H1 (cell line): ENCODE measurements around the gene PCF11. TPM values are rescaled to one million over a fixed set of nuclear protein-coding genes. Genes with fewer than 3 reads are reported as not detected.

Experiments
- CTCF ChIA-PET: fragments of 300-600 bp; sonication (Branson Sonifier 250); formaldehyde crosslinking; loops from one replicate; lab custom pipeline; 2021; ENCODE audit not compliant: partially characterized antibody; lab: Charles Lee
- POLR2A ChIA-PET: fragments of 300-600 bp; sonication (Branson Sonifier 250); formaldehyde crosslinking; loops from one replicate; lab custom pipeline; 2021; ENCODE audit warnings: inconsistent platforms; ENCODE audit not compliant: partially characterized antibody; lab: Charles Lee
- DNase-seq, 2 experiments: peaks; one replicate each; pipeline versions ENCODE4 v3.0.0 to v3.0.0-alpha.2; 2010 to 2022; ENCODE audit warnings: low spot score in 2 of 2, low read depth in 1 of 2, mixed read lengths in 1 of 2
- FAIRE-seq: peaks from 2 replicates; lab custom pipeline; 2011; peaks lifted over from hg19 to GRCh38; lab: Jason Lieb, UNC
- H2AFZ ChIP-seq: 2 replicates; pipeline ENCODE4 v1.8.1; 2012; ENCODE audit warnings: low read length, inconsistent platforms
- H2AK5ac ChIP-seq: 2 replicates; pipeline ENCODE4 v1.6.1; 2013; ENCODE audit warnings: low read depth, low read length
- H2BK120ac ChIP-seq: replicated peaks from 2 replicates; pipeline ENCODE3; 2013; ENCODE audit warnings: low read depth, low read length, inconsistent platforms
- H2BK12ac ChIP-seq: 2 replicates; pipeline ENCODE4 v1.6.1; 2013; ENCODE audit warnings: low read depth, low read length
- H2BK15ac ChIP-seq: 2 replicates; pipeline ENCODE4 v1.6.1; 2013; ENCODE audit warnings: low read length
- H2BK20ac ChIP-seq: 2 replicates; pipeline ENCODE4 v1.6.1; 2013; ENCODE audit warnings: low read length
- H2BK5ac ChIP-seq: 2 replicates; pipeline ENCODE4 v1.6.1; 2013; ENCODE audit warnings: low read depth, low read length
- H3K14ac ChIP-seq: 2 replicates; pipeline ENCODE4 v1.6.1; 2013; ENCODE audit warnings: inconsistent platforms; ENCODE audit not compliant: insufficient read length
- H3K18ac ChIP-seq: 2 replicates; pipeline ENCODE4 v1.6.1; 2013; ENCODE audit warnings: low read length; ENCODE audit errors: extremely low read depth
- H3K23ac ChIP-seq: 2 replicates; pipeline ENCODE4 v1.6.1; 2013; ENCODE audit warnings: inconsistent platforms; ENCODE audit not compliant: insufficient read length
- H3K23me2 ChIP-seq: 2 replicates; pipeline ENCODE4 v1.6.1; 2013; ENCODE audit warnings: low read depth, low read length
- H3K27ac ChIP-seq: 2 replicates; pipeline ENCODE4 v1.6.1; 2011; ENCODE audit warnings: low read depth, low read length, inconsistent platforms
- H3K27me3 ChIP-seq, 4 experiments: replicated peaks in 1 of 4; 1 replicate in 1 of 4; 2 replicates in 3 of 4; pipeline versions ENCODE4 v1.6.1 to v1.8.1; 2011 to 2013; ENCODE audit warnings: low read length in 3 of 4, mild to moderate bottlenecking in 3 of 4, inconsistent platforms in 2 of 4, mixed read lengths in 2 of 4, moderate library complexity in 1 of 4; ENCODE audit not compliant: control insufficient read depth in 3 of 4, insufficient read depth in 3 of 4; ENCODE audit errors: extremely low read depth in 1 of 4
- H3K36me3 ChIP-seq, 4 experiments: 2 replicates each; pipeline versions ENCODE4 v1.6.1 to v1.8.1; 2011 to 2013; ENCODE audit warnings: mild to moderate bottlenecking in 4 of 4, low read length in 3 of 4, moderate library complexity in 2 of 4, control low read depth in 1 of 4, inconsistent platforms in 1 of 4; ENCODE audit not compliant: insufficient read depth in 4 of 4, control insufficient read depth in 2 of 4
- H3K4ac ChIP-seq: replicated peaks from 2 replicates; pipeline ENCODE3; 2013; ENCODE audit warnings: low read length, low read depth, mixed read lengths, inconsistent platforms; ENCODE audit not compliant: insufficient read length
- H3K4me1 ChIP-seq, 4 experiments: replicated peaks in 1 of 4; 1 replicate in 1 of 4; 2 replicates in 3 of 4; pipeline versions ENCODE4 v1.6.1 to v1.8.1; 2011 to 2013; ENCODE audit warnings: low read length in 3 of 4, inconsistent platforms in 2 of 4, mixed read lengths in 1 of 4; ENCODE audit not compliant: insufficient read depth in 4 of 4, control insufficient read depth in 3 of 4
- H3K4me2 ChIP-seq, 2 experiments: 2 replicates each; pipeline versions ENCODE4 v1.6.1 to v1.8.1; 2011 to 2013; ENCODE audit warnings: low read depth in 2 of 2, low read length in 2 of 2, control low read depth in 1 of 2, inconsistent platforms in 1 of 2, mild to moderate bottlenecking in 1 of 2; ENCODE audit not compliant: insufficient read depth in 1 of 2
- H3K4me3 ChIP-seq, 4 experiments: fragments of 200-600, 300-600 bp in 1 of 4; sonication (generic), shearing (Covaris generic), sonication (Bioruptor Twin) in 1 of 4; 2 replicates each; pipeline versions ENCODE4 v1.5.1 to v1.8.1; 2011 to 2016; ENCODE audit warnings: low read length in 4 of 4, low read depth in 3 of 4, control low read depth in 2 of 4, inconsistent platforms in 2 of 4, mild to moderate bottlenecking in 2 of 4, mixed read lengths in 1 of 4, moderate library complexity in 1 of 4; ENCODE audit not compliant: insufficient read depth in 2 of 4; ENCODE audit errors: extremely low read depth in 1 of 4
- H3K56ac ChIP-seq: replicated peaks from 2 replicates; pipeline ENCODE3; 2013; ENCODE audit warnings: low read depth, mild to moderate bottlenecking, mixed read lengths, low read length, inconsistent platforms; ENCODE audit not compliant: insufficient read length
- H3K79me1 ChIP-seq: 2 replicates; pipeline ENCODE4 v1.6.1; 2013; ENCODE audit warnings: low read depth, low read length, control low read depth
- H3K79me2 ChIP-seq, 2 experiments: 2 replicates each; pipeline versions ENCODE4 v1.6.1 to v1.8.1; 2012 to 2013; ENCODE audit warnings: low read length in 2 of 2, mild to moderate bottlenecking in 2 of 2, inconsistent platforms in 1 of 2; ENCODE audit not compliant: insufficient read depth in 2 of 2, control insufficient read depth in 1 of 2
- H3K9ac ChIP-seq, 4 experiments: replicated peaks in 1 of 4; 1 replicate in 1 of 4; 2 replicates in 3 of 4; pipeline versions ENCODE4 v1.6.1 to v1.8.1; 2011 to 2013; ENCODE audit warnings: low read depth in 3 of 4, low read length in 3 of 4, control low read depth in 2 of 4, mild to moderate bottlenecking in 2 of 4, moderate library complexity in 2 of 4, inconsistent platforms in 1 of 4; ENCODE audit errors: extremely low read depth in 1 of 4
- H3K9me3 ChIP-seq, 2 experiments: 2 replicates each; pipeline versions ENCODE4 v1.6.1 to v1.8.1; 2012 to 2013; ENCODE audit warnings: mild to moderate bottlenecking in 2 of 2, moderate library complexity in 2 of 2, control low read depth in 1 of 2, inconsistent platforms in 1 of 2, low read depth in 1 of 2, low read length in 1 of 2, mixed read lengths in 1 of 2; ENCODE audit not compliant: insufficient read depth in 2 of 2
- H4K20me1 ChIP-seq, 2 experiments: replicated peaks in 1 of 2; 2 replicates each; pipeline versions ENCODE3 to v1.8.1; 2011 to 2013; ENCODE audit warnings: inconsistent platforms in 2 of 2, low read length in 2 of 2, mild to moderate bottlenecking in 1 of 2; ENCODE audit not compliant: insufficient read depth in 2 of 2, control insufficient read depth in 1 of 2
- H4K5ac ChIP-seq: 2 replicates; pipeline ENCODE4 v1.6.1; 2013; ENCODE audit warnings: low read length, low read depth, mixed read lengths, inconsistent platforms; ENCODE audit not compliant: insufficient read length
- H4K8ac ChIP-seq: 2 replicates; pipeline ENCODE4 v1.8.0; 2013; ENCODE audit warnings: mild to moderate bottlenecking, moderate library complexity, low read length, inconsistent platforms; ENCODE audit not compliant: insufficient read depth; ENCODE audit errors: extremely low read depth
- H4K91ac ChIP-seq: replicated peaks from 2 replicates; pipeline ENCODE3; 2013; ENCODE audit warnings: low read length, mixed read lengths, inconsistent platforms; ENCODE audit not compliant: insufficient read length
- FOSL1 ChIP-seq: IDR thresholded peaks from 2 replicates; pipeline ENCODE4 v1.6.1; 2011; ENCODE audit warnings: mild to moderate bottlenecking, low read depth, low read length, moderate library complexity; ENCODE audit not compliant: insufficient read depth
- POLR2A ChIP-seq, 2 experiments: IDR thresholded peaks; 1 replicate in 1 of 2; 2 replicates in 1 of 2; pipeline ENCODE4 v1.6.1; 2011; ENCODE audit warnings: low read depth in 2 of 2, low read length in 2 of 2, mild to moderate bottlenecking in 2 of 2; ENCODE audit errors: control extremely low read depth in 1 of 2
- SIX5 ChIP-seq: IDR thresholded peaks from 2 replicates; pipeline ENCODE4 v1.6.1; 2011; ENCODE audit warnings: mild to moderate bottlenecking, low read depth, low read length
- WGBS, 2 experiments: shearing (Covaris generic) in 1 of 2; methylation state at CpG; one replicate each; pipeline versions ENCODE4 v1.1.6 to v1.1.7; 2013 to 2015; ENCODE audit warnings: low lambda C conversion rate in 2 of 2, mixed read lengths in 2 of 2, inconsistent platforms in 1 of 2, low coverage in 1 of 2, missing lambda C conversion rate in 1 of 2; ENCODE audit not compliant: insufficient replicate concordance in 2 of 2, insufficient coverage in 1 of 2, insufficient read length in 1 of 2; ENCODE audit errors: extremely low coverage in 1 of 2, missing lambda C conversion rate in 1 of 2; 5-methylcytosine and 5-hydroxymethylcytosine counted together
- polyA plus RNA-seq, 7 experiments: library from polyadenylated mRNA; depleted of rRNA in 3 of 7; stranded (reverse) in 5 of 7; unstranded in 2 of 7; fragments of >200 nt in 5 of 7; fragments of 200-250 nt in 2 of 7; gene quantifications; 1 replicate in 5 of 7; 2 replicates in 1 of 7; 4 replicates in 1 of 7; pipeline versions ENCODE4 v1.2.1 to v1.2.3, GENCODE V29; 2011 to 2013; ENCODE audit warnings: missing spikeins in 2 of 7, mixed read lengths in 2 of 7
- total RNA-seq: library from RNA; stranded (reverse); fragmentation: NEBNext Ultra II Directional; extraction: Animal tissue kit (Norgen Biotek cat#: 25700); gene quantifications from 2 replicates; pipeline ENCODE4 v1.2.1, GENCODE V29; 2021

Gene PCF11
- total and polyA plus RNA-seq, 2 of the 8 experiments (the other 6 are each of a cell fraction or from before 2014, with no cell fraction given), result 25.1 to 47.7 TPM

GRCh38 chr11:83158965-83159901, 2.3 kb downstream of the PCF11 start:
- no peak for DNase-seq
- POLR2A ChIA-PET, result interaction anchor here (1.3 to 3.7 kb wide), 9 partner anchors 9 to 258 kb away, joined by 3 to 25 read pairs (median 6); partner anchors contain the start of genes DDIAS and RAB30
- H3K36me3 ChIP-seq, result peaks cover 0 to 37% (median 3%) of the 10 kb centered on the region in 4 experiments; a peak in 5 of 8 replicates
- H4K8ac ChIP-seq, result no peak overlapping the region
- no peak overlapping the region for H2BK20ac ChIP-seq
- H3K79me2 ChIP-seq, result peaks cover 29 to 71% of the 10 kb centered on the region in 2 experiments
- no peak overlapping the region for H2BK12ac ChIP-seq
- no peak for TF ChIP-seq FOSL1
- peak in 1 of 2 experiments; percentile 53; a peak in 1 of 3 replicates for TF ChIP-seq POLR2A (IDR thresholded peaks at IDR 0.05; ENCODE audit: control extremely low read depth in 1 of 2, low read depth in 2 of 2, low read length in 2 of 2)
- TF ChIP-seq SIX5, result no peak
- TF ChIP-seq, all 59 proteins: peak for 1
- H3K4me3 ChIP-seq, result peak overlapping the region; percentile 85 to 96 (median 96)
- H3K4ac ChIP-seq, result no peak overlapping the region
- 51% methylated on average over 15 of the region's 15 CpGs; no CpG with 5 or more reads in 1 of the 2 experiments for WGBS, 2 experiments
- H3K27ac ChIP-seq, result no peak overlapping the region
- H3K4me2 ChIP-seq, result peak overlapping the region; percentile 65 to 80
- FAIRE-seq, result no peak
- peak overlapping the region in 3 of 4 experiments; percentile 1 to 35 (median 6); a peak in 5 of 7 replicates for H3K9ac ChIP-seq
- no peak overlapping the region for H3K56ac ChIP-seq
- no peak overlapping the region for H2AFZ ChIP-seq
- H3K14ac ChIP-seq, result no peak overlapping the region
- 0 out of 2 replicates have a peak, but pooled peaks cover 4% of the 10 kb centered on the region for H3K79me1 ChIP-seq
- peaks cover 5% of the 10 kb centered on the region; the same call in 1 of the 2 replicates for H3K23me2 ChIP-seq
- H3K27me3 ChIP-seq, result no peaks in the 10 kb centered on the region
- no peak overlapping the region for H2AK5ac ChIP-seq
- peaks cover 14 to 17% of the 10 kb centered on the region in 2 experiments for H4K20me1 ChIP-seq
- no peak overlapping the region for H2BK120ac ChIP-seq
- no peak overlapping the region for H4K91ac ChIP-seq
- peaks cover 0 to 7% (median 2%) of the 10 kb centered on the region in 4 experiments; a peak in 1 of 7 replicates for H3K4me1 ChIP-seq
- no peak overlapping the region for H3K23ac ChIP-seq
- H3K9me3 ChIP-seq, result no peaks in the 10 kb centered on the region
- no peak overlapping the region for H4K5ac ChIP-seq
- H3K18ac ChIP-seq, result no peak overlapping the region
- H2BK5ac ChIP-seq, result no peak overlapping the region
- CTCF ChIA-PET, result interaction anchor here (0.7 to 0.8 kb wide), 4 partner anchors 22 to 483 kb away, joined by 3 read pairs; no protein-coding TSS in a partner anchor
- no peak overlapping the region for H2BK15ac ChIP-seq
